Measurements from ENCODE around the gene LZIC.

- TF ChIP-seq CTCF (IDR thresholded peaks at IDR 0.05) (no peak), POLR2A (IDR thresholded peaks at IDR 0.05) (no peak)
Measured at GRCh38 chr1:9881838-9882249, 61.3 kb downstream of the LZIC start.

All from testis (tissue), 2 donors.